MM.1S (cell line): ENCODE data around the gene CISD2.

Experiments used
- CTCF ChIP-seq: fragments of 300-600 bp; sonication (generic); IDR thresholded peaks from 2 replicates; pipeline ENCODE4 v1.5.1; 2016; ENCODE audit warnings: antibody characterized with exemption, low read length, mixed read lengths
- EZH2 ChIP-seq: fragments of 300-600 bp; sonication (generic); optimal IDR thresholded peaks from 2 replicates; pipeline ENCODE3; 2017; ENCODE audit warnings: low read depth, mild to moderate bottlenecking, antibody characterized with exemption, low read length, mixed read lengths
- EZH2phosphoT487 ChIP-seq: fragments of 300-600 bp; sonication (generic); IDR thresholded peaks from 2 replicates; pipeline ENCODE4 v1.6.1; 2018; ENCODE audit warnings: antibody characterized with exemption, low read length

DNA sequence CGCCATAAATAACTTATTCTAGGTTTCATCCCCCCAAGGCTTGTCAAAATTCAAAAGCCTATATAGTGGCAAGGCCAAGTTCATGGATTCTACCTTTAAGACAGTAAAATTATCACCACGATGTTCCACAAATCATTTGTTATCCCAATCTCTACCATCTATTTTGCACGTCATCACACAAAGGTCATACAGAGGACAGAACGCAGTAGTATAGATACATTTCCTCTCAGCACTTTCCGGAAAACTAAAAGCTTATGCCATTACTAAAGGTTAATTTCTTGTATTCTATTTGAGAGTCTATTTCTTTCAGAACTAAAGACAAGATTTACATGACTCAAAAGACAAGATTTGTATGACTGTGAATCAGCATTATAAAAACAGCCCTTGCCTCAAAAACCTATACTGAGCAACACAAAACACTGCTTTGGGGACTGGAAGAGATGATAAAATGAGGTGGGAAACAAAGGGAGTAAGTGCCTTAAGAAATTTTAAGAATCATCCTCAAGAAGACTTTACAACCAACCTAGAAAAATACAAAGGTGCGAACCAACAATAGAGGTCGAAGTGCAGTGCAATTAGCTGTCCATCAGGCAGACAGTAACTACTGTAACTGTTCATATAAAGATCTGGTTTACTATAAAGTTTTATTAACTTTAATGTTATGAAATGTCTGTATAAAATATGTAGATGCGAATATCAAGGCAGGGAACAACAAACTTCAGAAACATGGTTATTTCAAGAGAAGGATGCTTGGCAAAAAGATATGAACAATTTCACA is 49.0 kb upstream of the CISD2 start:
- TF ChIP-seq CTCF (no peak), EZH2phosphoT487 (no peak), EZH2 (no peak)
